Measurements from ENCODE around the gene CD300C. TPM values are rescaled to one million over a fixed set of nuclear protein-coding genes. Genes with fewer than 3 reads are reported as not detected.

Gene CD300C
- total RNA-seq, 1 experiment from 2014 or later = not detected

GRCh38 chr17:74542166-74542565 is 3.7 kb downstream of the CD300C start:
- Histone ChIP-seq H3K27me3 (replicated peaks; ENCODE audit: insufficient read depth, low read depth, low read length, poor library complexity) (peaks cover 14% of the 10 kb centered on the region), H3K9me3 (ENCODE audit: low read depth, low read length, poor library complexity, severe bottlenecking) (no peaks in the 10 kb centered on the region), H3K36me3 (ENCODE audit: insufficient read depth, low read length, poor library complexity, severe bottlenecking) (no peaks in the 10 kb centered on the region), H3K4me3 (ENCODE audit: low read depth, low read length, poor library complexity, severe bottlenecking) (no peak overlapping the region), H3K27ac (ENCODE audit: low read depth, low read length, poor library complexity, severe bottlenecking) (no peak overlapping the region), H3K4me1 (ENCODE audit: insufficient read depth, low read length, poor library complexity, severe bottlenecking) (no peaks in the 10 kb centered on the region)
- no TSS peak for BruUV-seq (replicated peaks)
- DNase-seq (ENCODE audit: low spot score) = no peak
- ChIA-PET CTCF (no interaction called here), POLR2A (ENCODE audit: low non-redundant PET) (no interaction called here)
- intact Hi-C loops (cut with micrococcal nuclease; ENCODE audit: unreplicated experiment) = no loop called here
- TF ChIP-seq CTCF (conservative IDR thresholded peaks at IDR 0.05; ENCODE audit: low read depth, low read length) (no peak), EZH2 (IDR thresholded peaks at IDR 0.05; ENCODE audit: borderline replicate concordance, low read depth, low read length, poor library complexity, severe bottlenecking) (no peak)

- TF ChIP-seq CTCF (conservative IDR thresholded peaks at IDR 0.05; ENCODE audit: low read depth, low read length) (no peak), EZH2 (IDR thresholded peaks at IDR 0.05; ENCODE audit: borderline replicate concordance, low read depth, low read length, poor library complexity, severe bottlenecking) (no peak)
- peaks cover 14% of the 10 kb centered on the region for H3K27me3 ChIP-seq (replicated peaks; ENCODE audit: insufficient read depth, low read depth, low read length, poor library complexity)
- H3K36me3 ChIP-seq (ENCODE audit: insufficient read depth, low read length, poor library complexity, severe bottlenecking) = no peaks in the 10 kb centered on the region
- intact Hi-C loops (cut with micrococcal nuclease; ENCODE audit: unreplicated experiment) = no loop called here
- DNase-seq (ENCODE audit: low spot score) = no peak
- H3K9me3 ChIP-seq (ENCODE audit: low read depth, low read length, poor library complexity, severe bottlenecking) = no peaks in the 10 kb centered on the region
- ChIA-PET POLR2A (ENCODE audit: low non-redundant PET) (no interaction called here), CTCF (no interaction called here)
- no peaks in the 10 kb centered on the region for H3K4me1 ChIP-seq (ENCODE audit: insufficient read depth, low read length, poor library complexity, severe bottlenecking)
- no TSS peak for BruUV-seq (replicated peaks)
- H3K4me3 ChIP-seq (ENCODE audit: low read depth, low read length, poor library complexity, severe bottlenecking) = no peak overlapping the region
- no peak overlapping the region for H3K27ac ChIP-seq (ENCODE audit: low read depth, low read length, poor library complexity, severe bottlenecking)
These were observed 4.5 kb downstream of the CD300C start for GRCh38 chr17:74541176-74542111.

- no TSS peak for BruUV-seq (replicated peaks)
- no peak overlapping the region for H3K27ac ChIP-seq (ENCODE audit: low read depth, low read length, poor library complexity, severe bottlenecking)
- H3K9me3 ChIP-seq (ENCODE audit: low read depth, low read length, poor library complexity, severe bottlenecking) = no peaks in the 10 kb centered on the region
- CTCF ChIA-PET = no interaction called here
- intact Hi-C loops (cut with micrococcal nuclease; ENCODE audit: unreplicated experiment) = no loop called here
- no peaks in the 10 kb centered on the region for H3K36me3 ChIP-seq (ENCODE audit: insufficient read depth, low read length, poor library complexity, severe bottlenecking)
- no peak overlapping the region for H3K4me3 ChIP-seq (ENCODE audit: low read depth, low read length, poor library complexity, severe bottlenecking)
- no peaks in the 10 kb centered on the region for H3K4me1 ChIP-seq (ENCODE audit: insufficient read depth, low read length, poor library complexity, severe bottlenecking)
- peaks cover 27% of the 10 kb centered on the region for H3K27me3 ChIP-seq (replicated peaks; ENCODE audit: insufficient read depth, low read depth, low read length, poor library complexity)
- POLR2A ChIA-PET (ENCODE audit: low non-redundant PET) = no interaction called here
- no peak for DNase-seq (ENCODE audit: low spot score)
- no peak for TF ChIP-seq EZH2 (IDR thresholded peaks at IDR 0.05; ENCODE audit: borderline replicate concordance, low read depth, low read length, poor library complexity, severe bottlenecking)
- TF ChIP-seq CTCF (conservative IDR thresholded peaks at IDR 0.05; ENCODE audit: low read depth, low read length) = no peak
These were observed 6.6 kb downstream of the CD300C start for GRCh38 chr17:74539281-74539820.
